NCI-H524 treated with DMSO at 0.1 percent for 48 hours (cell line): ENCODE measurements around the gene FOXD4L3.
"Not testable (repeated sequence)": the region's sequence is repeated elsewhere in the genome, so short reads cannot be mapped to it uniquely, and the experiment has no call there.

Source experiments
- DNase-seq: peaks from one replicate; lab custom pipeline; 2025; lab: John Stamatoyannopoulos, UW

The FOXD4L3 gene

GRCh38 chr9:68302567-68302966 is at the start of gene FOXD4L3:
TSS of gene FOXD4L3 (plus strand) at chr9:68302867. CDS start at chr9:68302952, 85 bp downstream.
- DNase-seq, result not testable (repeated sequence)

GRCh38 chr9:68281041-68281440 is 21.6 kb upstream of the FOXD4L3 start:
- DNase-seq, result not testable (repeated sequence)

GRCh38 chr9:68303771-68304170 is 1.1 kb downstream of the FOXD4L3 start:
- not testable (repeated sequence) for DNase-seq

DNA sequence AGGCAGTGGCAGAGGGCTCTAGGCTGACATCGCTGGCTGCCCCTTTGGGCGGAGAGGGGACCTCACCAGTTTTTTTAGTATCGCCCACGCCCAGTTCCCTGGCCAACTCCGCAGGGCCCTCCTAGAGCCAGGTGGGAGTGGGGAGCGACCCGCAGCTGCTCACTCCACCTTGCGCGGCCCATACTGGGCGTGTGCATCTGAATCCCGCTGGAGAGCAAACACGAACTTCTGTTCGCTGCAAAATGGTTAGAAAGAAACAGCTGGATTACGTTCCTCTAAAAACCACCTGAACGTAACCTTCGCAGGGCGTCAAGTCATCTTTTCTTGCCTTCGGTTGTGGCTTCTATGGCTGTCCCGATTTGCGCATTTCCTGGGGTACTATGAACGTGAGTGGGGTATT is 1.5 kb downstream of the FOXD4L3 start:
- not testable (repeated sequence) for DNase-seq

GRCh38 chr9:68304777-68305176 is 2.1 kb downstream of the FOXD4L3 start:
- not testable (repeated sequence) for DNase-seq

DNA sequence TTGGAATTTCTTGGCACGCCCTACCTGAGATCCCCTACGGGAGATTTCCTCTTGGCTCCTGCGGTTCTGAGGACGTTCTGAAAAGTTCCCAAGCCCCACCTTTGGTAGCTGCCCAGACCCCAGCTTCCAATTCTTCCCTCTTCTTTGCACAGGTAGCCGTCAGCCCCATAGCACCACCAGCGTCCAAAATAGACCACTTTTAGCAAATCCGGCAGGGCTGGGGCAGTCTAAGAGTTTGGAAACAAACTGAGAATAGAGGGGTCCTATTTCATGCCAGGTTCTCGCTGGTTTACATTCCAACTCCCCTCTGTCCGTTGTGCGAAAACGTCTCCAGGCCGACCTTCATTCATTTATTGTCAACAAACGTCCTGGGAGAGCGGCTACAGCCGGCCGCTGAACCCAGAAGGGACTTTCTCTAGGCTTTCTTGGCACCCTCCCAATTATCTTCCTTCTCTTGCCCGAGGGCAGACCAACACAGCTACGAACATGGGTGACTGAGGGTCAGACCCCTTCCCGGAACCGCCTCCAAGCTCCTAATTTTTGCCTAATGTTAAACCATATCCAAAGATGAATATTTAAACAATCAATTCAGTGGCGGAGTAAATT is 3.1 kb downstream of the FOXD4L3 start:
- DNase-seq, result not testable (repeated sequence)

GRCh38 chr9:68306391-68306964 is 3.8 kb downstream of the FOXD4L3 start:
- DNase-seq, result not testable (repeated sequence)

- not testable (repeated sequence) for DNase-seq
Observed at GRCh38 chr9:68307127-68307526, 4.5 kb downstream of the FOXD4L3 start.

GRCh38 chr9:68307654-68308053 is 5.0 kb downstream of the FOXD4L3 start:
- not testable (repeated sequence) for DNase-seq

GRCh38 chr9:68311208-68311607 is 8.5 kb downstream of the FOXD4L3 start:
- DNase-seq, result not testable (repeated sequence)

- DNase-seq, result not testable (repeated sequence)
Observed at GRCh38 chr9:68318209-68318608, 15.5 kb downstream of the FOXD4L3 start.

DNA sequence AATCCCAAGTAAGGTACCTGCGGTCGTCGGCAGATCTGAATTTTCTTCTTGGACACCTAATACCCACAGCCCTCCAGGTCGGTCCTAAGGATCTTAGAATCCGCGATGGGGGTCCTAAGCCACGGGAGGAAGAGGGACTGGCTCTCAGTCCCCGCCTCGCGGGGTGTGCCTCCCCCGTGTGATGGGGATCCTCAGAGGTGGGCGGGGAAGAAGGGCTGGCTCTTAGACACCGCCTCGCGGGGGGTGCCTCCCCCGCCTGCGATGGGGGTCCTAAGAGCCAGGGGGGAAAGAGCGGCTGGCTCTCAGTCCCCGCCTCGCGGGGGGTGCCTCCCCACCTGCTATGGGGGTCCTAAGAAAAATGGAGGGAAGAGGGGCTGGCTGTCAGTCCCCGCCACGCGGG is 21.1 kb downstream of the FOXD4L3 start:
- not testable (repeated sequence) for DNase-seq

DNA sequence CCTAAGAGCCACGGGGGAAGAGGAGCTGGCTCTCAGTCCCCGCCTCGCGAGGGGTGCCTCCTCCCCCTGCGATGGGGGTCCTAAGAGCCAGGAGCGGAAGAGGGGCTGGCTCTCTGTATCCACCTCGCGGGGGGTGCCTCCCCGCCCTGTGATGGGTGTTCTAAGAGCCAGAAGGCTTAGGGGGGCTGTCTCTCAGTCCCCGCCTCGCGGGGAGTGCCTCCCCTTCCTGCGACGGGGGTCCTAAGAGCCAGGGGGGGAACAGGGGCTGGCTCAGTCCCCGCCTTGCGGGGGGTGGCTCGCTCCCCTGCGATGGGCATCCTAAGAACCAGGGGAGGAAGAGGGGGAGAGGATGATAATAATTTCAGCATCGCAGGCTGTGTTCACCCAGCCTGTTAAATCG is 21.9 kb downstream of the FOXD4L3 start:
- not testable (repeated sequence) for DNase-seq

DNA sequence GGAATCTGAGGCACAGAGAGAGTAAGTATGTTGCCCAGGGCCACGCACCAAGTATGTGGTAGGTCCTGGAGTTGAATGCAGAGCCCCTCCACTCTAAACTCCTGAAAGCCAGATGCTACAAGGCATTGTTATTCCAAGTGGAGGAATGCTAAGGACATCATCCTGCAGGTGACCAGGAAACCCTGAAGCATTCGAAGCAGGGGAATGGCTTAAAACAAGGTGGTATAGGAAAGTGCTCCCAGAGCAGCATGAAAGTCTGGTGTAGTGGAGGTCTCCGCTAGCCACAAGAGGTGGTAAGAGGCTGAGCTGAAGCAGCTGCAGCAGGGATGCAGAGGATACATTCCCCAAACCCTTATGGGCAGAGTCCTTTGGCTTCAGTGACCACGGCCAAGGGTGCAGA is 26.4 kb downstream of the FOXD4L3 start:
- not testable (repeated sequence) for DNase-seq

DNA sequence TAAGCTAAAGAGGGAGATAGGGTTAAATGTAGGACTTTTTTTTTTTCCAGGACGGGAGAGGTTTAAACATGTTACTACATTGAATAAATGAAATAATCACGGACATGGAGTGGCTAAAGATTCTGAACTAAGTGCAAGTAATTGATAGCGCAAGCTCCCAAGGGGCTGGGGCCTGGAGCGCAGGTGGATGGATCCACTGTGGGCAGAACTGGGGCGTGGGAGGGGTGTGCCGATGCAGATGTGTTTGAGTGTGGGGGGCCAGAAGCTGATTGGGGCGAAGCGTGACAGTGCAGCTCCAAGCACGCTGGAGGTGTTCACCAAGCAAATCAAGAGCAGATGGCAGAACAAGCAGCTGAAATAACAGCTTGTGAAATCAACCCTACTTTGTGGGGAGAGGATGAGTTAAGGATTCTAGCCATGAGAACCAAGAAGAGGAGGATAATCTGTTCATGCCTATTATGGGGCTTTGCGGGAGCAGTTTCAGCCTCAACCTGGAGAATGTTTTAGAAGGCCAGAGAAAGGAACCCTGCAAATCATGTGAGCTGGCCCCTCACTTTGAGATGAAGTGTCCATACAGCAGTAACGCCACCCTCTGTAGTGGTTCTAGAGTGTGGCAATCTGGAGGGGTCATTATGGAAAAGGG is 28.0 kb downstream of the FOXD4L3 start:
- not testable (repeated sequence) for DNase-seq

DNA sequence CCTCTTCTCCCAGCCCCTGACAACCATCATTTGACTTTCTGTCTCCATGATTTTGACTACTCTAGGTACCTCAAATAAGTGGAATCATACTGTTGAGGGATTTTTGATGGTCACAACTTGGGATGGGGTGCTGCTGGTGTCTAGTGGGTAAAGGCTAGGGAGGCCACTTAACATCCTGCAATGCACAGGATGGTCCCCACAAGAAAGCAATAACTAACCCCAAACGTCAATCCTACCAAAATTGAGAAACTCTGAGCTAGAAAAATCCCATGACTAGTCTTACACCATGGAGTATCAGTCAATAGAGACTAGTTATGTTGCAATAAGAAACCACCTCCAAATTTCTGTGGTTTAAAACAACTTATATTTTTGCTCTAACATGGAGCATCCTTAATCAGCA is 29.5 kb downstream of the FOXD4L3 start:
- DNase-seq, result not testable (repeated sequence)

GRCh38 chr9:68335935-68336334 is 33.3 kb downstream of the FOXD4L3 start:
- DNase-seq, result not testable (repeated sequence)

GRCh38 chr9:68336639-68337339 is 34.1 kb downstream of the FOXD4L3 start:
- not testable (repeated sequence) for DNase-seq

- DNase-seq, result not testable (repeated sequence)
Observed at GRCh38 chr9:68338000-68338399, 35.3 kb downstream of the FOXD4L3 start.

- DNase-seq, result not testable (repeated sequence)
Observed at GRCh38 chr9:68342265-68343025, 39.8 kb downstream of the FOXD4L3 start.

DNA sequence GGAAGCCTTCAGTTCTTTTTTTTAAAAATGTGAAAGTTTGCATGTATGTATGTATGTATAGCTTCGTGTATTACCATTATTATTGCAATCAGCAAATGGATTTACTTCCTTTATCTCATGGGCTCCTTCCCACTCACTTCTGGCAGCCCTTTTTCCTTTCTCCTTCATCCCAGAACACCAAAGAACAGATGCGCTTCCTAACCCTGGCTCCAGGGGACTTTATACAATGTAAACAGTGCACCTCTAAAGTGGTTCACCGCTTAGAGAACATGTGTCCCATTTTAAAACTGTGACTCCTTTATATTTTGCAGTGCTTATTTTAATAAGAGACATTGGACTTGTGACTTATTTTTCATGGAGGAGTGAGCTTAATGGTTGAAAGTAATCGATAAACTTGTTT is 40.6 kb downstream of the FOXD4L3 start:
- not testable (repeated sequence) for DNase-seq

GRCh38 chr9:68343992-68344391 is 41.3 kb downstream of the FOXD4L3 start:
- not testable (repeated sequence) for DNase-seq
